H9 (cell line): ENCODE results near the gene MAGI1. TPM values are rescaled to one million over a fixed set of nuclear protein-coding genes. Genes with fewer than 3 reads are reported as not detected.

Experiments
- DNase-seq: peaks from one replicate; pipeline ENCODE4 v3.0.0-alpha.2; 2017
- H2AFZ ChIP-seq: one replicate; pipeline ENCODE4 v1.6.1; 2013; ENCODE audit warnings: mild to moderate bottlenecking, low read length, control low read depth, moderate library complexity
- H2AK5ac ChIP-seq: 2 replicates; pipeline ENCODE4 v1.6.1; 2013; ENCODE audit warnings: low read length, control low read depth, mixed read lengths; ENCODE audit not compliant: insufficient read length
- H2BK120ac ChIP-seq: one replicate; pipeline ENCODE4 v1.6.1; 2013; ENCODE audit warnings: low read depth, mild to moderate bottlenecking, low read length, control low read depth, inconsistent platforms; ENCODE audit not compliant: poor library complexity, severe bottlenecking
- H2BK12ac ChIP-seq: 2 replicates; pipeline ENCODE4 v1.6.1; 2013; ENCODE audit warnings: low read length, control low read depth, mixed read lengths, low read depth; ENCODE audit not compliant: insufficient read length
- H2BK15ac ChIP-seq: 2 replicates; pipeline ENCODE4 v1.6.1; 2013; ENCODE audit warnings: low read depth, low read length, control low read depth
- H2BK20ac ChIP-seq: one replicate; pipeline ENCODE4 v1.6.1; 2013; ENCODE audit warnings: low read depth, mild to moderate bottlenecking, low read length, control low read depth, inconsistent platforms; ENCODE audit not compliant: poor library complexity, severe bottlenecking
- H2BK5ac ChIP-seq: 2 replicates; pipeline ENCODE4 v1.6.1; 2013; ENCODE audit warnings: low read length, control low read depth, mixed read lengths; ENCODE audit not compliant: insufficient read length
- H3K14ac ChIP-seq: 2 replicates; pipeline ENCODE4 v1.6.1; 2013; ENCODE audit warnings: low read length, control low read depth; ENCODE audit not compliant: insufficient read depth
- H3K18ac ChIP-seq: 2 replicates; pipeline ENCODE4 v1.6.1; 2013; ENCODE audit warnings: low read depth, mild to moderate bottlenecking, mixed read lengths, low read length, control low read depth; ENCODE audit not compliant: insufficient read length
- H3K23ac ChIP-seq: 2 replicates; pipeline ENCODE4 v1.6.1; 2013; ENCODE audit warnings: low read length, control low read depth, mixed read lengths, low read depth; ENCODE audit not compliant: insufficient read length
- H3K23me2 ChIP-seq: 2 replicates; pipeline ENCODE4 v1.6.1; 2013; ENCODE audit warnings: low read depth, mild to moderate bottlenecking, mixed read lengths, low read length, control low read depth; ENCODE audit not compliant: insufficient read length, poor library complexity, severe bottlenecking
- H3K27ac ChIP-seq: 2 replicates; pipeline ENCODE4 v1.5.1; 2013; ENCODE audit warnings: low read length, control low read depth, mixed read lengths, low read depth; ENCODE audit not compliant: insufficient read length
- H3K27me3 ChIP-seq: 2 replicates; pipeline ENCODE4 v1.6.1; 2013; ENCODE audit warnings: low read length, control low read depth, inconsistent platforms; ENCODE audit not compliant: insufficient read depth
- H3K4ac ChIP-seq: 2 replicates; pipeline ENCODE4 v1.6.1; 2013; ENCODE audit warnings: low read depth, mild to moderate bottlenecking, control low read depth, inconsistent platforms, low read length, moderate library complexity
- H3K4me1 ChIP-seq: 2 replicates; pipeline ENCODE4 v1.6.1; 2013; ENCODE audit warnings: low read length, control low read depth, inconsistent platforms; ENCODE audit not compliant: insufficient read depth
- H3K4me2 ChIP-seq: 2 replicates; pipeline ENCODE4 v1.6.1; 2013; ENCODE audit warnings: low read length, control low read depth, mixed read lengths; ENCODE audit not compliant: insufficient read length, insufficient read depth
- H3K56ac ChIP-seq: 2 replicates; pipeline ENCODE4 v1.6.1; 2013; ENCODE audit warnings: low read depth, mild to moderate bottlenecking, mixed read lengths, low read length, control low read depth; ENCODE audit not compliant: insufficient read length
- H3K79me1 ChIP-seq: 2 replicates; pipeline ENCODE4 v1.6.1; 2013; ENCODE audit warnings: low read depth, mild to moderate bottlenecking, moderate library complexity, low read length, control low read depth, inconsistent platforms; ENCODE audit not compliant: insufficient read depth, poor library complexity, severe bottlenecking
- H3K79me2 ChIP-seq: 2 replicates; pipeline ENCODE4 v1.6.1; 2013; ENCODE audit warnings: low read length, control low read depth, inconsistent platforms; ENCODE audit not compliant: insufficient read depth
- H3K9ac ChIP-seq: 2 replicates; pipeline ENCODE4 v1.6.1; 2013; ENCODE audit warnings: low read length, control low read depth, mixed read lengths; ENCODE audit not compliant: insufficient read length; ENCODE audit errors: extremely low read depth
- H3K9me3 ChIP-seq: one replicate; pipeline ENCODE4 v1.6.1; 2013; ENCODE audit warnings: low read depth, low read length, inconsistent platforms; ENCODE audit not compliant: control insufficient read depth
- H3T11ph ChIP-seq: one replicate; pipeline ENCODE4 v1.6.1; 2013; ENCODE audit warnings: mild to moderate bottlenecking, low read length, control low read depth, inconsistent platforms
- H4K20me1 ChIP-seq: one replicate; pipeline ENCODE4 v1.6.1; 2013; ENCODE audit not compliant: control insufficient read depth, insufficient read length, insufficient read depth
- H4K5ac ChIP-seq: 2 replicates; pipeline ENCODE4 v1.6.1; 2013; ENCODE audit warnings: low read depth, mild to moderate bottlenecking, mixed read lengths, low read length, control low read depth; ENCODE audit not compliant: insufficient read length
- H4K8ac ChIP-seq: replicated peaks from 2 replicates; pipeline ENCODE4 v1.6.1; 2013; ENCODE audit warnings: low read length, control low read depth, mixed read lengths, low read depth; ENCODE audit not compliant: insufficient read length
- H4K91ac ChIP-seq: 2 replicates; pipeline ENCODE4 v1.6.1; 2013; ENCODE audit warnings: low read depth, mild to moderate bottlenecking, moderate library complexity, mixed read lengths, low read length, control low read depth; ENCODE audit not compliant: insufficient read length
- H3K27ac Mint-ChIP-seq, 3 experiments: 2 replicates in 2 of 3; 3 replicates in 1 of 3; pipeline ENCODE4 v1.8.0; 2020 to 2021; ENCODE audit warnings: mixed read lengths in 3 of 3, mild to moderate bottlenecking in 1 of 3, moderate library complexity in 1 of 3
- H3K27me3 Mint-ChIP-seq: 2 replicates; pipeline ENCODE4 v1.8.0; 2021; ENCODE audit warnings: low read depth, mild to moderate bottlenecking, moderate library complexity, mixed read lengths
- H3K36me3 Mint-ChIP-seq, 3 experiments: 2 replicates in 2 of 3; 3 replicates in 1 of 3; pipeline ENCODE4 v1.8.0; 2020 to 2021; ENCODE audit warnings: low read depth in 3 of 3, mixed read lengths in 3 of 3; ENCODE audit not compliant: insufficient read depth in 1 of 3
- H3K4me1 Mint-ChIP-seq, 2 experiments: 2 replicates each; pipeline ENCODE4 v1.8.0; 2020; ENCODE audit warnings: mixed read lengths in 2 of 2
- H3K4me3 Mint-ChIP-seq, 2 experiments: 2 replicates in 1 of 2; 3 replicates in 1 of 2; pipeline ENCODE4 v1.8.0; 2020 to 2021; ENCODE audit warnings: mild to moderate bottlenecking in 2 of 2, mixed read lengths in 2 of 2, moderate library complexity in 1 of 2
- H3K9me3 Mint-ChIP-seq, 2 experiments: 2 replicates in 1 of 2; 3 replicates in 1 of 2; pipeline ENCODE4 v1.8.0; 2020; ENCODE audit warnings: mild to moderate bottlenecking in 2 of 2, mixed read lengths in 2 of 2, moderate library complexity in 1 of 2
- WGBS: extraction: QIAGEN DNeasy Blood & Tissue Kit; methylation state at CpG from one replicate; pipeline ENCODE4 v1.1.7; 2013; ENCODE audit warnings: missing lambda C conversion rate, low lambda C conversion rate, mixed read lengths; ENCODE audit not compliant: insufficient read length; ENCODE audit errors: extremely low coverage; 5-methylcytosine and 5-hydroxymethylcytosine counted together
- total RNA-seq: library from RNA; stranded (reverse); gene quantifications from 2 replicates; pipeline ENCODE4 v1.2.1, GENCODE V29; 2021
- TF ChIP-seq, protein P1 (sequence below): fragments of 200-600 bp; sonication (generic); conservative IDR thresholded peaks from 3 replicates; pipeline ENCODE4 v1.8.0; 2021; ENCODE audit warnings: antibody characterized with exemption, mild to moderate bottlenecking

Gene MAGI1
- total RNA-seq, 1 experiment from 2014 or later = 65.7 TPM

DNA sequence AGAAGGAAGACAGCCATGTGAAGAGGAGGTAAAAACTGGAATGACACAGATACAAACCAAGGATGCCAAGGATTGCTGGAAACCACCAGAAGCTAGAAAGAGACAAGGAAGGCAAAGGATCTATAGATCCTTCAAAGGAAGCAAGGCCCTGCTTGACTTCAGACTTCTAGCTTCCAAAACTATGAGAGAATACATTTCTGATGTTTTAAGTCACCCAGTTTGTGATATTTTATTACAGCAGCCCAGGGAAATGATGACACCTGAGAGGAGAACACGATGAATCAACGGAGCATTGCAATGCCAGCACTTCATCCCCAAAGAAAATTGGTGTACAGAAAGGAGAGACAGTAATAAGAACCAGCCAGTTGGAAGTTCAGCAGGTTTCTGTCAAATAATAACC, 116.3 kb downstream of the MAGI1 start:
- Histone ChIP-seq H4K8ac (no peak overlapping the region), H3K23ac (no peak overlapping the region), H2BK5ac (no peak overlapping the region), H3K23me2 (no peaks in the 10 kb centered on the region), H3T11ph (no peak overlapping the region), H2BK15ac (no peak overlapping the region), H3K9ac (no peak overlapping the region), H3K4ac (no peak overlapping the region), H2BK120ac (no peak overlapping the region), H3K18ac (no peak overlapping the region), H4K91ac (no peak overlapping the region), H3K4me2 (no peak overlapping the region), H4K20me1 (no peaks in the 10 kb centered on the region), H2AFZ (no peak overlapping the region), H4K5ac (no peak overlapping the region), H2AK5ac (no peak overlapping the region), H3K56ac (no peak overlapping the region), H3K79me2 (peaks cover 4% of the 10 kb centered on the region; the same call in 1 of the 2 replicates), H2BK12ac (no peak overlapping the region), H2BK20ac (no peak overlapping the region), H3K9me3 (no peaks in the 10 kb centered on the region), H3K27ac (no peak overlapping the region), H3K4me1 (peaks cover 5% of the 10 kb centered on the region; the same call in 1 of the 2 replicates), H3K14ac (no peak overlapping the region), H3K79me1 (peaks cover 3% of the 10 kb centered on the region), H3K27me3 (no peaks in the 10 kb centered on the region)
- no CpG with 5 or more reads among the region's 2 CpGs for WGBS
- Mint-ChIP-seq H3K27me3 (no peaks in the 10 kb centered on the region), H3K9me3 (peaks cover 3 to 13% of the 10 kb centered on the region in 2 experiments; a peak in 4 of 5 replicates), H3K27ac (no peak overlapping the region), H3K4me3 (no peak overlapping the region), H3K36me3 (peaks cover 9 to 15% (median 10%) of the 10 kb centered on the region in 3 experiments), H3K4me1 (peaks cover 31 to 34% of the 10 kb centered on the region in 2 experiments)
- no peak for DNase-seq
- TF ChIP-seq, protein P1, sequence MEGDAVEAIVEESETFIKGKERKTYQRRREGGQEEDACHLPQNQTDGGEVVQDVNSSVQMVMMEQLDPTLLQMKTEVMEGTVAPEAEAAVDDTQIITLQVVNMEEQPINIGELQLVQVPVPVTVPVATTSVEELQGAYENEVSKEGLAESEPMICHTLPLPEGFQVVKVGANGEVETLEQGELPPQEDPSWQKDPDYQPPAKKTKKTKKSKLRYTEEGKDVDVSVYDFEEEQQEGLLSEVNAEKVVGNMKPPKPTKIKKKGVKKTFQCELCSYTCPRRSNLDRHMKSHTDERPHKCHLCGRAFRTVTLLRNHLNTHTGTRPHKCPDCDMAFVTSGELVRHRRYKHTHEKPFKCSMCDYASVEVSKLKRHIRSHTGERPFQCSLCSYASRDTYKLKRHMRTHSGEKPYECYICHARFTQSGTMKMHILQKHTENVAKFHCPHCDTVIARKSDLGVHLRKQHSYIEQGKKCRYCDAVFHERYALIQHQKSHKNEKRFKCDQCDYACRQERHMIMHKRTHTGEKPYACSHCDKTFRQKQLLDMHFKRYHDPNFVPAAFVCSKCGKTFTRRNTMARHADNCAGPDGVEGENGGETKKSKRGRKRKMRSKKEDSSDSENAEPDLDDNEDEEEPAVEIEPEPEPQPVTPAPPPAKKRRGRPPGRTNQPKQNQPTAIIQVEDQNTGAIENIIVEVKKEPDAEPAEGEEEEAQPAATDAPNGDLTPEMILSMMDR = no peak
